Testis (tissue), 2 donors: ENCODE measurements around the gene SASH1.

Experiments used
- POLR2A ChIP-seq: fragments of 450-650 bp; IDR thresholded peaks from one replicate; pipeline ENCODE4 v1.6.1; 2017; ENCODE audit warnings: antibody characterized with exemption, mild to moderate bottlenecking, moderate library complexity
- TF ChIP-seq, protein P1 (sequence below), 3 experiments: fragments of 450-650 bp in 2 of 3; fragments of 200-600 bp in 1 of 3; sonication (generic) in 1 of 3; IDR thresholded peaks; one replicate each; pipeline ENCODE4 v1.5.1; 2016 to 2019; ENCODE audit warnings: antibody characterized with exemption in 3 of 3, mild to moderate bottlenecking in 2 of 3, moderate library complexity in 1 of 3

DNA sequence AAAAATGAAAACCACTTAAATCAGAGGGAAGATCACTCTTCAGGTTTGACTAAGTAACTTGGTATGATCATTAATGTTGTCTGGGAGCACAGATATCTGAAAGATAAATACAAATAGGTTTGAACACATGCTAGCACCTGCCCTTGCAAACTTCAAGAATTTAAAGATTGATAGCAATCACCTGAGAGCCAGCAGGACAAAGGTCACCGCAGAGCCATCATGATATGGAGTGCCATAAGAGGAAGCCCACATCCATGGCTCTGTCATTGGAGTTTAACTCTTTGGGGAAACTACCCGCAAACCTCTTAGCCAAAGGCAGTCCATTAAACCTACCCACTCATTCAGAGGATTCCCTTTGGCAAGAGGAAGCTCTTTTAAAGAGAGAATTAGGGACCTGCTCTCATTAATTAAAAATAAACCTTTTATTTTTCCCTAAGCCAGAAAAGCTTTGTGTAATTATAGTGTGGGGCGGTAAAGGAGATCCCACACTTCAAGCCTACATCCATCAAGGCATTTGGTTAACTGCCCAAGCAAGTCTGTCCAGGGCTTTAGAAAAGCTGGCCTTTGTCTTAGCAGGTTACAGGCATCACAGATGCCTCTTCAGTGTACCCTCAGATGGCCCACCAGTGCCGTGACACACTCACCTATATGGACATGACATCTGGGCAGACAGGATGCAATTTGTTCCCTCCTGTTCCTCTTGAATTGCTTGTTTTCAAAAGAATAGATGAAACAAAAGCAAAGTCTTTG, 73.0 kb downstream of the SASH1 start:
- TF ChIP-seq, protein P1, sequence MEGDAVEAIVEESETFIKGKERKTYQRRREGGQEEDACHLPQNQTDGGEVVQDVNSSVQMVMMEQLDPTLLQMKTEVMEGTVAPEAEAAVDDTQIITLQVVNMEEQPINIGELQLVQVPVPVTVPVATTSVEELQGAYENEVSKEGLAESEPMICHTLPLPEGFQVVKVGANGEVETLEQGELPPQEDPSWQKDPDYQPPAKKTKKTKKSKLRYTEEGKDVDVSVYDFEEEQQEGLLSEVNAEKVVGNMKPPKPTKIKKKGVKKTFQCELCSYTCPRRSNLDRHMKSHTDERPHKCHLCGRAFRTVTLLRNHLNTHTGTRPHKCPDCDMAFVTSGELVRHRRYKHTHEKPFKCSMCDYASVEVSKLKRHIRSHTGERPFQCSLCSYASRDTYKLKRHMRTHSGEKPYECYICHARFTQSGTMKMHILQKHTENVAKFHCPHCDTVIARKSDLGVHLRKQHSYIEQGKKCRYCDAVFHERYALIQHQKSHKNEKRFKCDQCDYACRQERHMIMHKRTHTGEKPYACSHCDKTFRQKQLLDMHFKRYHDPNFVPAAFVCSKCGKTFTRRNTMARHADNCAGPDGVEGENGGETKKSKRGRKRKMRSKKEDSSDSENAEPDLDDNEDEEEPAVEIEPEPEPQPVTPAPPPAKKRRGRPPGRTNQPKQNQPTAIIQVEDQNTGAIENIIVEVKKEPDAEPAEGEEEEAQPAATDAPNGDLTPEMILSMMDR (IDR thresholded peaks at IDR 0.05), result no peak
- TF ChIP-seq POLR2A, result no peak
